Activated T-helper 1 cell treated with anti-CD3 and anti-CD28 coated beads, Interleukin-2, amount 50 U/mL, for 16 hours (primary cell): ENCODE results near the gene CBL.

Source experiments
- DNase-seq, 2 donors: peaks; one replicate each; pipeline ENCODE4 v3.0.0-alpha.2; 2020; ENCODE audit warnings: low read depth in 1 of 2, low spot score in 1 of 2

Gene CBL

GRCh38 chr11:119309411-119309810 lies 103.3 kb downstream of the CBL start:
- no peak for DNase-seq

- no peak for DNase-seq
Measured at GRCh38 chr11:119309953-119310681, 104.0 kb downstream of the CBL start.

- no peak for DNase-seq
Measured at GRCh38 chr11:119310682-119311052, 104.5 kb downstream of the CBL start.

GRCh38 chr11:119314726-119315125 lies 108.6 kb downstream of the CBL start:
- no peak for DNase-seq

- no peak for DNase-seq
Measured at GRCh38 chr11:119315131-119316015, 109.2 kb downstream of the CBL start.

GRCh38 chr11:119316016-119316728 lies 110.0 kb downstream of the CBL start:
- no peak for DNase-seq

- no peak for DNase-seq
Measured at GRCh38 chr11:119316729-119317591, 110.8 kb downstream of the CBL start, which contains the start of gene MCAM. TSS of gene MCAM (minus strand) at chr11:119317130. CDS start at chr11:119317101, 29 bp downstream.

- DNase-seq, result no peak
Measured at GRCh38 chr11:119317592-119318239, 111.6 kb downstream of the CBL start.

- no peak for DNase-seq
Measured at GRCh38 chr11:119318240-119319135, 112.3 kb downstream of the CBL start.

GRCh38 chr11:119319136-119319699 lies 113.1 kb downstream of the CBL start:
- no peak for DNase-seq

- DNase-seq, result no peak
Measured at GRCh38 chr11:119319700-119320239, 113.6 kb downstream of the CBL start.

- no peak for DNase-seq
Measured at GRCh38 chr11:119320240-119320775, 114.2 kb downstream of the CBL start.

GRCh38 chr11:119320776-119321524 lies 114.8 kb downstream of the CBL start:
- peak in 1 of 2 donors; percentile 21 for DNase-seq

GRCh38 chr11:119322360-119322739 lies 116.2 kb downstream of the CBL start:
- DNase-seq, result no peak

GRCh38 chr11:119322921-119323531 lies 116.9 kb downstream of the CBL start:
- no peak for DNase-seq

GRCh38 chr11:119323532-119324033 lies 117.4 kb downstream of the CBL start:
- DNase-seq, result peak; percentile 61 to 73

GRCh38 chr11:119324189-119324588 lies 118.0 kb downstream of the CBL start:
- no peak for DNase-seq
